Thyroid gland (tissue), 4 donors: ENCODE measurements around the gene ST3GAL4. TPM values are rescaled to one million over a fixed set of nuclear protein-coding genes. Genes with fewer than 3 reads are reported as not detected.

ENCODE experiments used
- DNase-seq, 2 donors: peaks; one replicate each; pipeline ENCODE4 v3.0.0-alpha.2; 2019
- H3K27ac ChIP-seq, 3 donors: fragments of 200-600 bp; sonication (generic); 1 replicate in 2 of 3; 2 replicates in 1 of 3; pipeline ENCODE4 v1.5.1; 2016 to 2019; ENCODE audit warnings: mild to moderate bottlenecking in 1 of 3, moderate library complexity in 1 of 3
- H3K27me3 ChIP-seq: fragments of 200-600 bp; sonication (generic); one replicate; pipeline ENCODE4 v1.5.1; 2019
- H3K36me3 ChIP-seq, 2 donors: fragments of 200-600 bp; sonication (generic); one replicate each; pipeline ENCODE4 v1.5.1; 2016 to 2019
- H3K4me1 ChIP-seq, 2 donors: fragments of 200-600 bp; sonication (generic); one replicate each; pipeline ENCODE4 v1.5.1; 2017 to 2019
- H3K4me3 ChIP-seq, 3 donors: fragments of 200-600 bp; sonication (generic); replicated peaks in 1 of 3; 1 replicate in 2 of 3; 2 replicates in 1 of 3; pipeline ENCODE4 v1.5.1; 2016; ENCODE audit warnings: mild to moderate bottlenecking in 1 of 3
- H3K9me3 ChIP-seq: fragments of 200-600 bp; sonication (generic); one replicate; pipeline ENCODE4 v1.5.1; 2017
- POLR2A ChIP-seq, 2 donors: fragments of 450-650 bp; IDR thresholded peaks; one replicate each; pipeline ENCODE4 v1.6.1; 2017; ENCODE audit warnings: antibody characterized with exemption in 2 of 2, mild to moderate bottlenecking in 2 of 2, moderate library complexity in 1 of 2
- WGBS, 2 donors: methylation state at CpG; one replicate each; pipeline ENCODE4 v1.1.5; 2017; 5-methylcytosine and 5-hydroxymethylcytosine counted together
- intact Hi-C: fragments of 100-400 bp; cut with DNase I; formaldehyde crosslinking; loops from one replicate; pipeline ENCODE4 v1.15.1; 2023
- total RNA-seq, 4 donors: library from RNA; depleted of rRNA; stranded (reverse); fragments of >200 nt; gene quantifications; one replicate each; pipeline ENCODE4 v1.2.3, GENCODE V29; 2016
- TF ChIP-seq, protein P1 (sequence below), 6 experiments: fragments of 200-600 bp in 3 of 6; fragments of 450-650 bp in 3 of 6; sonication (generic) in 3 of 6; IDR thresholded peaks; one replicate each; pipeline ENCODE4 v1.5.1; 2016 to 2019; ENCODE audit warnings: antibody characterized with exemption in 6 of 6, mild to moderate bottlenecking in 2 of 6, inconsistent platforms in 1 of 6, moderate library complexity in 1 of 6

The ST3GAL4 gene
- total RNA-seq, 4 donors from 2014 or later = 5.3 to 33.9 (median 26.4) TPM

DNA sequence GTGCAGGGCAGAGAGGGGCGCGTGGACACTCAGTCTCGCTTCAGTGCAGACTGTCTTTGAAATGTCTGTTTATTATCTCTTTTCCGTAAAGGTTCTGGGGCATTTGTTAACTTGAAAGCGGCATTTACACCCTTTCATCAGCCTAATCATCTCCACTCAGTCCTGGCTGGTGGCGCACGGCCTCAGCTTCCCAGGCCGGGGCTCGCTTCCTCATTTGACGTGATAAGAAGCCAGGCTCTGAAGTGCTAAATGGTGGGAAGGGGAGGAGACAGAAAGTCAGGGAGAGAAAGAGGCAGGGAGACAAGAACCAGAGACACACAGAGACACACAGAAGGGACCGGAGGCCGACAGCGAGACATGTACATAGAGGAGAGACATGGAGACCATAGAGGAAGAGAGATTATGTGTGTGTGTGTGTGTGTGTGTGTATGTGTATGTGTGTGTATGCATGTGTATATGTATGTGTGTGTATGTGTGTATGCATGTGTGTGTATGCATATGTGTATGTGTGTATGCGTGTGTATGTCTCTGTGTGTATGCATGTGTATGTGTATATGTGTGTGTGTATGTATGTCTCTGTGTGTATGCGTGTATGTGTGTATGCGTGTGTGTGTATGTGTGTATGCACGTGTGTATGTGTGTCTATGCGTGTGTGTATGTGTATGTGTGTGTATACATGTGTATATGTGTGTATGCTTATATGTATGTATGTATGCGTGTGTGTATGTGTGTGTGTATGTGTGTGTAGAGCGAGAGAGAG is 101.5 kb downstream of the ST3GAL4 start:
- TF ChIP-seq POLR2A (IDR thresholded peaks at IDR 0.05) = no peak
- Histone ChIP-seq H3K36me3 (no peaks in the 10 kb centered on the region), H3K27ac (no peak overlapping the region), H3K27me3 (no peaks in the 10 kb centered on the region), H3K9me3 (no peaks in the 10 kb centered on the region), H3K4me3 (no peak overlapping the region), H3K4me1 (no peaks in the 10 kb centered on the region)
- no peak for DNase-seq
- intact Hi-C loops = no loop called here
- 81 to 82% methylated on average over 20 of the region's 20 CpGs for WGBS, 2 donors

DNA sequence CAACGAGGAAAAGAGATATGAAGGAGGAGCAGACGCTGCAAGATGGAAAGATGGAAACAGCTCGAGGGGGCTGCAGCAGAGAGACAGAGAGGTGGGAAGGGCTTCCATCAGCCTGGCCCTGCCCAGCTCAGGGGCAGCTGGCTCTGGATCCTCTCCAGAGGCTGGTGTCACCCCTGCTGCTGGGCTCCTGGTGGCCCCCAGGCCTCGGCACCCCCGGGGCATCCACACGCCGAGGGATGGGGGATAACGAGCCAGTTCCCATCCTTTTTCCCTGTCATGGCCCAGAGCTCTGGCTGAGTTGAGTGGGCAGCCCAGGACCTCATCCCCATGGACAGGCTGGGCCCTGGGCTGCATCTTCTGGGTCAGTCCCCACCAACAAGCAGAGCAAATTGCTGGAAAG is 102.3 kb downstream of the ST3GAL4 start:
- no peak overlapping the region for H3K4me3 ChIP-seq
- H3K27ac ChIP-seq = no peak overlapping the region
- DNase-seq = no peak
- TF ChIP-seq POLR2A (IDR thresholded peaks at IDR 0.05) = no peak
- TF ChIP-seq, protein P1, sequence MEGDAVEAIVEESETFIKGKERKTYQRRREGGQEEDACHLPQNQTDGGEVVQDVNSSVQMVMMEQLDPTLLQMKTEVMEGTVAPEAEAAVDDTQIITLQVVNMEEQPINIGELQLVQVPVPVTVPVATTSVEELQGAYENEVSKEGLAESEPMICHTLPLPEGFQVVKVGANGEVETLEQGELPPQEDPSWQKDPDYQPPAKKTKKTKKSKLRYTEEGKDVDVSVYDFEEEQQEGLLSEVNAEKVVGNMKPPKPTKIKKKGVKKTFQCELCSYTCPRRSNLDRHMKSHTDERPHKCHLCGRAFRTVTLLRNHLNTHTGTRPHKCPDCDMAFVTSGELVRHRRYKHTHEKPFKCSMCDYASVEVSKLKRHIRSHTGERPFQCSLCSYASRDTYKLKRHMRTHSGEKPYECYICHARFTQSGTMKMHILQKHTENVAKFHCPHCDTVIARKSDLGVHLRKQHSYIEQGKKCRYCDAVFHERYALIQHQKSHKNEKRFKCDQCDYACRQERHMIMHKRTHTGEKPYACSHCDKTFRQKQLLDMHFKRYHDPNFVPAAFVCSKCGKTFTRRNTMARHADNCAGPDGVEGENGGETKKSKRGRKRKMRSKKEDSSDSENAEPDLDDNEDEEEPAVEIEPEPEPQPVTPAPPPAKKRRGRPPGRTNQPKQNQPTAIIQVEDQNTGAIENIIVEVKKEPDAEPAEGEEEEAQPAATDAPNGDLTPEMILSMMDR (IDR thresholded peaks at IDR 0.05) = no peak
- intact Hi-C loops = no loop called here
- H3K27me3 ChIP-seq = no peaks in the 10 kb centered on the region
- H3K9me3 ChIP-seq = no peaks in the 10 kb centered on the region
- H3K36me3 ChIP-seq = no peaks in the 10 kb centered on the region
- 80 to 87% methylated on average over 4 to 8 of the region's 8 CpGs for WGBS, 2 donors
- H3K4me1 ChIP-seq = no peaks in the 10 kb centered on the region

DNA sequence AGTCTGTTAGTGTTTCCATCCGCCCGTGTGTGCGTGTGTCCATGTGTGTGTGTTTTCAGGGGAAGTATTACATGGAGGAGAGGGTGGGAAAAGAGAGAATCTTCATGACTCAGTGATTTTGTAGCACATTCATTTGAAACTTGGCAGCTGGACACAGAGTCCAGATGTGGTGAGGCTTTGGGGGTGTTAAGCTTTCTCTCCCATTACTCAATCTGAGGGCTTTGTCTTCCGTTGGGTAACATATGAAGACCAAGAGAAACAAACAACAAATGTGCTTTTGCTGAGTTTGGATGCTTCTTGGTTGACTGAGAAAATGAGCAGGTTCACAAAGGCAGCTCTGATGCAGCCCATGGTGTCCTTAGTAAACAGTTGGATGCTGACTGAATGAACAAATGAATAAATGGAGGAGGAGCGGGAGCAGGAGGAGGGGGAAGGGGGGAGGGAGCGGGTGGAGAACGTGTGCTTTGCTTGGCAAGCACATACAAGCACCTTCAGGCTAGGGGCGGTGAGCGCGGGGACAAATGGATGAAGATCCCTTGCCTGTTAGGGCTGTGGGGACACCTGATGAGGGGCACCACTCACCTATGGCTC is 104.3 kb downstream of the ST3GAL4 start:
- Histone ChIP-seq H3K27ac (no peak overlapping the region), H3K4me3 (no peak overlapping the region), H3K27me3 (no peaks in the 10 kb centered on the region), H3K4me1 (no peaks in the 10 kb centered on the region), H3K36me3 (no peaks in the 10 kb centered on the region), H3K9me3 (no peaks in the 10 kb centered on the region)
- no peak for TF ChIP-seq POLR2A (IDR thresholded peaks at IDR 0.05)
- TF ChIP-seq, protein P1 (IDR thresholded peaks at IDR 0.05) = no peak
- intact Hi-C loops = no loop called here
- WGBS, 2 donors = 43 to 47% methylated on average over 10 of the region's 10 CpGs
- no peak for DNase-seq

DNA sequence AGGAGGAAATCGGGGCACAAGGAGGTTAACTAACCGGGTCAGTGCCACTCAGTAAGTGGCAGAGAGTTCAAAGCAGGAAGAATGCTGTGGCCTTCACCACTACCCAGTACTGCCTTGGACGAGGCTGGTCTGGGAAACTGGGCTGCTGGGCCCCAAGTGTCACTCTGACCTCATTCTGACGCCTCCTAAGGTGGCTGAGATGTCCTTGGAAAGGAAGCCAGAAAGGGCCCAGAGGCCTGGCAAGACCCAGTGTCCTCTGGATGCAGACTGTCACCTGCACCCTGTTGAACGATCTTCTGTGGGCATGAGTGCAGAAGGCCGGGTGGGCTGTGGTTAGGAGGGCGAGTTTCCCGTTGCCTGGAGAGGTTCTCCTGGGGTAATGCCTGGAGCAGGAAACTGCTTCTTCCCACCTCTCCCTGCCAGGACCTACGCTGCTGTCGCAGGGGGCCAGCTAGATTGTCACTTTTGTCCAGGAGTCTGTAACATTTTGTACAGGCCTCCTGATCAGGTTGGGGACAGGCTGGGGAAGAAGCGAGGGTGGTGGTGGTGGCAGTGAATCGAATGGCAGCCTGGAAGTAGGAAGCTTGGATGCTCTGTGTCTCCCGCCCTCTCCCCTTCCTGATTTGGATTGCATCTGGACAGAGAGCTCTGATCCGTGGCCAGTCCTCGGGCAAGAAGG is 105.1 kb downstream of the ST3GAL4 start:
- TF ChIP-seq, protein P1 (IDR thresholded peaks at IDR 0.05) = no peak
- TF ChIP-seq POLR2A (IDR thresholded peaks at IDR 0.05) = no peak
- 74 to 84% methylated on average over 15 of the region's 15 CpGs for WGBS, 2 donors

DNA sequence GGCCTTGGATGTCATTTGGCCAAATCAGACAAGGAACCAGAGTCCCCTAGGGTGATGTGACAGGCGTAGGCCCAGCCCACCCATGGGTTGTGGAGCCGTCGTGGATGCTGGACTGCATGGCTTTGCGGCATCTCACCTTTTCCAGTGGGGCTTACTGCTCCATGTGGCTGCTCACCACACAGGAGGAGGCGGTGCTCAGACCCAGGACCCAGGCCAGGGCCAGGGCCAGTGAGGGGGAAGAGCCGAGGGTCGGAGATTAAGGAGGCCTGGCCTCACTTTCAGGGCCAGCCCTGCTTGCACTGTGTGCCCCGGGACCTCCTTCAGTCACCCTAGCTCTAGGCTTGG is 105.6 kb downstream of the ST3GAL4 start:
- intact Hi-C loops = no loop called here
- no peaks in the 10 kb centered on the region for H3K4me1 ChIP-seq
- H3K9me3 ChIP-seq = no peaks in the 10 kb centered on the region
- H3K4me3 ChIP-seq = no peak overlapping the region
- no peak for TF ChIP-seq POLR2A (IDR thresholded peaks at IDR 0.05)
- TF ChIP-seq, protein P1 (IDR thresholded peaks at IDR 0.05) = no peak
- no peak for DNase-seq
- 89 to 91% methylated on average over 7 to 8 of the region's 8 CpGs for WGBS, 2 donors
- H3K36me3 ChIP-seq = no peaks in the 10 kb centered on the region
- no peak overlapping the region for H3K27ac ChIP-seq
- H3K27me3 ChIP-seq = no peaks in the 10 kb centered on the region

More for the DNA sequence above, 105.1 kb downstream of the ST3GAL4 start:
- no peak for DNase-seq
- H3K27ac ChIP-seq = no peak overlapping the region
- no peaks in the 10 kb centered on the region for H3K4me1 ChIP-seq
- no peaks in the 10 kb centered on the region for H3K27me3 ChIP-seq
- intact Hi-C loops = no loop called here
- no peaks in the 10 kb centered on the region for H3K9me3 ChIP-seq
- H3K4me3 ChIP-seq = no peak overlapping the region
- no peaks in the 10 kb centered on the region for H3K36me3 ChIP-seq
